ENCODE measurements around the gene NFIX.

Gene NFIX

GRCh38 chr19:13146763-13147563 lies 151.7 kb downstream of the NFIX start:
- H3K9me3 ChIP-seq (ENCODE audit: control insufficient read depth, low read length) = no peaks in the 10 kb centered on the region
- no peak overlapping the region for H3K4me3 ChIP-seq (ENCODE audit: low read length)
- H3K36me3 ChIP-seq (ENCODE audit: control insufficient read depth, insufficient read depth, low read length) = no peaks in the 10 kb centered on the region
- H3K4me1 ChIP-seq (ENCODE audit: control insufficient read depth, insufficient read depth, low read length) = peaks cover 22% of the 10 kb centered on the region
- no peaks in the 10 kb centered on the region for H3K27me3 ChIP-seq (ENCODE audit: control insufficient read depth, insufficient read depth, low read length)
- no peak overlapping the region for H3K9ac ChIP-seq (ENCODE audit: low read length)
